ELF-1 (cell line): ENCODE results near the gene KRTAP10-2.
"Not testable (repeated sequence)": the region's sequence is repeated elsewhere in the genome, so short reads cannot be mapped to it uniquely, and the experiment has no call there.

ENCODE experiments used
- DNase-seq: peaks from one replicate; pipeline ENCODE4 v3.0.0-alpha.2; 2016; ENCODE audit warnings: low read depth, low spot score

KRTAP10-2 gene, protein sequence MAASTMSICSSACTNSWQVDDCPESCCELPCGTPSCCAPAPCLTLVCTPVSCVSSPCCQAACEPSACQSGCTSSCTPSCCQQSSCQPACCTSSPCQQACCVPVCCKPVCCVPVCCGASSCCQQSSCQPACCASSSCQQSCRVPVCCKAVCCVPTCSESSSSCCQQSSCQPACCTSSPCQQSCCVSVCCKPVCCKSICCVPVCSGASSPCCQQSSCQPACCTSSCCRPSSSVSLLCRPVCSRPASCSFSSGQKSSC

DNA sequence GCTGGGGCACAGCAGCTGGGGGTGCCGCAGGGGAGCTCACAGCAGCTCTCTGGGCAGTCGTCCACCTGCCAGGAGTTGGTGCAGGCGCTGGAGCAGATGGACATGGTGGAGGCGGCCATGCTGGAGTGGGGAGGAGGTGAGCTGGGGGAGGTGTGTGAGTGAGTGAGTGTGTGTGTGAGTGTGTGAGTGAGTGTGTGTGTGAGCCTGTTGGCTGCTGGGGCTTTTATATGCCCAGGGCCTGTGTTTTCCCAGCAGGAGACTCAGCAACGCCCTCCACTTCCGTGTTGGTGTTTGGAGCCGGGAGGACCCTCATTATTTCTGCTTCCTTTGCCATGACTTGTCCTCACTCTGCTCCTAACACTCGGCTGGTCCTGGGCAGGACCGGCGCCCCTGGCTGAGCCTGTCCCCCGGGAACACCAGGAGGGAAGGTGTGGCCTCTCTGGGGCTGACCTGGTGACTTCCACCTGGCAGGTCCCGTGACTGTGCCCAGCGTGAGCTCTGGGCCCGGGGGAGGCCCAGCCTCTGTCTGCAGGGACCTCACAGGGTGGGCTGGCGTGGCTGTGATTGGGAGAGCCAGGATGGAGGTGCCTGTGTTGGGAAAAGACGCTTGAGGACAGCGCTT is at the start of gene KRTAP10-2:
TSS of gene KRTAP10-2 (minus strand) at position 166 of the 622 bp plus-strand sequence. CDS start at position 119, 47 bp downstream.
- peak; percentile 19 for DNase-seq

DNA sequence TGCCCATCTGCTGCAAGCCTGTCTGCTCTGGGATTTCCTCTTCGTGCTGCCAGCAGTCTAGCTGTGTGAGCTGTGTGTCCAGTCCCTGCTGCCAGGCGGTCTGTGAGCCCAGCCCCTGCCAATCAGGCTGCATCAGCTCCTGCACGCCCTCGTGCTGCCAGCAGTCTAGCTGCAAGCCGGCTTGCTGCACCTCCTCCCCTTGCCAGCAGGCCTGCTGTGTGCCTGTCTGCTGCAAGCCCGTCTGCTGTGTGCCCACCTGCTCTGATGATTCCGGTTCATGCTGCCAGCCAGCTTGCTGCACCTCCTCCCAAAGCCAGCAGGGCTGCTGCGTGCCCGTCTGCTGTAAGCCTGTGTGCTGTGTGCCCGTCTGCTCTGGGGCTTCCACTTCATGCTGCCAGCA is 49.8 kb upstream of the KRTAP10-2 start:
- not testable (repeated sequence) for DNase-seq

DNA sequence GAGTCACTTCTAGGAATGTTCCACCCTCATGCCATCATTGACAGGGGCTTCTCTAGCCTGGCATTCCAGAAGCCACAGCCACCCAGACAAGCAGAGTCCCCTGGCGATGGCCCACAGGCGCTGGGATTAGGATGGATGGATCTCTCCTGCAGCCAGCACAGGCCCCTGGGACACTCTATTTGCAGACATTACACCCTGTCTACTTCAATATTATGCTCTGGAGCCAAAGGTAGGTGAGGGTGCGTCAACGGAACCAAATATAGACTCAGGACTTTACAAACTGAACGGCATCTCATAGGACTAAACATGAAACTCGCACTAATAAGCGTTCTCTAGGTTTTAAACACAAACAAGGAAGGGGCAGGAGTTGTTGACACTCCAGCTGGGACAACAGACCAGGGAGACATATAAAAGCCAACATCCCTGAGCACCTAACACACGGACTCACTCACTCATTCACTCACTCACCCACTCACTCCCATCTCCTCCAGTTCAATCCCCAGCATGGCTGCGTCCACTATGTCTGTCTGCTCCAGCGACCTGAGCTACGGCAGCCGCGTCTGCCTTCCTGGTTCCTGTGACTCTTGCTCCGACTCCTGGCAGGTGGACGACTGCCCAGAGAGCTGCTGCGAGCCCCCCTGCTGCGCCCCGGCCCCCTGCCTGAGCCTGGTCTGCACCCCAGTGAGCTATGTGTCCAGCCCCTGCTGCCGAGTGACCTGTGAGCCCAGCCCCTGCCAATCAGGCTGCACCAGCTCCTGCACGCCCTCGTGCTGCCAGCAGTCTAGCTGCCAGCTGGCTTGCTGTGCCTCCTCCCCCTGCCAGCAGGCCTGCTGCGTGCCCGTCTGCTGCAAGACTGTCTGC is 49.0 kb upstream of the KRTAP10-2 start, which contains the start of gene KRTAP10-7:
TSS of gene KRTAP10-7 (plus strand) at position 480 of the 861 bp plus-strand sequence. CDS start at position 505, 25 bp downstream.
- DNase-seq: not testable (repeated sequence)

DNA sequence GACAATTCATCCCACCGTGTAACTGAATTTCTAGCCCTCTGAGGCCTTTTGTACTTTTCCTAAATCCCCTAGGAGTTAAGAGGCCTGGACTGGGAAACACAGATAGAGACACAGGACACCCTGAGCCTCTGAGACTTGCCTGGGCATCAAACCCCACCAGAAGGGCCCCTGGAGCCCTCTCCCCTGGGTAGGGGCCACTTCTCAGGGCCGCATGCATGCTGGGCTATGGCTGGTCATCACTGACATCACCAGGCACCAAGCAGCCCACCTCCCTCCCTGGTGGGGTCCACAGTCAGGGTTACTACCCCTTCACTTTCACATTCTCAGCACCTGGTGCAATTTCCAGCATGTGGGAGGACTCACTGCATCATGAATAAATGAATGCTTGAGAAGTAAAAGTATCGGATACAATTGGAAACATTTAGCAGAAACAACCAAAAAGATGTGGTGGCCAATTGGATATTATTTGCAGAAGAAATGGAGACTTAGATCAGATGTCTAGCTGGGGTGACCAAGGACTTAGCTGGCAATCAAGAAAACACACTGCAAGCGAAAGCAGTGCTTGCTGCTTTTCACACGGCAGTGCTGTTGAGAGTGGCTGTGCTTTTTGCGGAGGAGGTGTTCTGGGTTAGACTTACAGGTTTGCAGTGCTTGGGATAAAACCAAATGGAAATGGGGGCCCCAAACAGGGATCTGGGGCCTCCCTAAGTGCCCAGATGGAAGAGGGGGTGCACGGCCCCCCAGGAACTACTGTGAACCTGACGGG is 48.1 kb upstream of the KRTAP10-2 start:
- no peak for DNase-seq

DNA sequence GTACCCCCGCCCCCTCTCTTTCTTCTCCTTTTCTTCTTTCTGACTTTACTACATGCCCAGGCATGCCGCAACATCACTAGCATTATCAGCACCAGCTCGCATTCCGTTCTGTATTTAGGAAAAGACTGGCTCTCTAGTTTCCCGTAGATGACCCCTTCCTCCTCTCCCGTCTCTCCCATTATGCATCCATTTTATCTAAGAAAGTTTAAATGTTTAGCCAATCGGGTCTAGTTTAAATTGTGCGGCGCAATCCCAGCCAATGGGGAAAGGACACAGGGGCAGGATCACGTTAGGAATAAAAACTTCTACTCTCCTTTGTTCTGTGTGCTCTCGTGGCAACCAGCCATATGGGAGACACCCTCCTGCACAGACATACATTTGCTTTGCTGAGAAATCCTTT is 46.8 kb upstream of the KRTAP10-2 start:
- peak; percentile 74 for DNase-seq

DNA sequence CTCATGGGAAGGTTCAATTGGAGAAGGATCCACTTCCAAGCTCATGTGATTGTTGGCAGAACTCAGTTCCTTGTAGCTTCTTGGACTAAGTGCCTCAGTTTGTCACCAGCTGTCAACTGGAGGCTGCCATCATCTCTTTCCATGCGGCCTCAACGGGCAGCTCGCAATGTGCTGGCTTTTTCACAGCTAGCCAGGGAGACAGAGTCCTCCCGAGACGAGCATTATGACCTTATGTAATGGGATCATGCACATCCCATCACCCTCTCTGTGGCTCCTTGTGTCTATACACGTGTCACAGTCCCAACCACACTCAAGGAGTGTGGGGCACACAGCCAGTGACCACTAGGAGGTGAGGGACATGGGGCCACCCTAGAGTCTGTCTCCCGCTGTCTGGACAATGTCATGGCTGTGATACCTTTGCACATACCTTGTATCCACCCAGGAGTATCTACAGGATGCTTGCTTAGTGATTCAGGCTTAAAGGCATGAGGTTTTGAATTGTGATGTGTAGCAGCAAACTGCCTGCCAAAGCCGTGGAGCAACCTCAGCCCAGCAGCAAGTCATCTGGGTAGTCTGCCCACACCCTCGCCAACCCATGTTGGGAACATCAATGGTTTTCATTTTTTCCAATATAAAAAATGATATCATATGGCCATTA is 44.9 kb upstream of the KRTAP10-2 start:
- no peak for DNase-seq

DNA sequence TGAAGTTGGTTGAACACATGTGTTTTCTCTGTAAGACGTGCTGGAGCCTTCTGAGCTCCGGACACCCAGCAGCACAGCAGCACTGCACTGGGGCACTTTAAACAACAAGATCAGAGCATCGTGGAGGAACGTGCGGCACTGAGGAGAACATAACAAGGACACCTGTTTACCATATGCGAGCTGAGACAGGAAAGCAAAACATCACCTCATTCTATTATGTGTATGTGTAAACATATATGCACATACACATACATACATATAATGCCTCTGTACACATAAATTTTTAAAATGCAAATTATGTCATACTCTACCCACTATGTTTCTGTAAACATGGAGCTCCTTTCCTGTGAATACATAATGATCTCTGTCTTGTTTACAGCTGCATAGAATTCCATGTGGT is 44.2 kb upstream of the KRTAP10-2 start:
- no peak for DNase-seq

DNA sequence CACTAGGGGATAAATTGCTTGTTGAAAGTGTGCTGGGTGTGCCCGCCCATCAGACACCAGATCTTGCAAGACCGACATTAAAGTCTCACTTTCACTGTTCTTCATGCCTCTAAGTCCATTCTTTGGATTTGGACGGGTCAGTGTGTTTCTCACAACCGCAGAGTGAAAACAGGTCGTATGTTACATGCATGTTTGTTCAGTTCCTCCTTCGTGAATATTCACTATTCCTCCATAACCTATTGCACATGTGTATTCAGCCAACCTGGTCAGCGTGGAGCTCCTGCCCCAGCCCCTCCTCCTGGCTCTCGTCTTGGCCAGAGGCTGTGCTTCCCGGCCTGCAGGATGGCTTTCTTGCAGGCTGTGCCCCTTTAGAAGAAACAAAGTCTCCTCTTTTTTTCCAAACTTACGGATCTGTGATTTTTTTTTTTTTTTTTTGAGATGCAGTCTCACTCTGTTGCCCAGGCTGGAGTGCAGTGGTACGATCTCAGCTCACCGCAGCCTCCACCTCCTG is 43.2 kb upstream of the KRTAP10-2 start:
- no peak for DNase-seq

DNA sequence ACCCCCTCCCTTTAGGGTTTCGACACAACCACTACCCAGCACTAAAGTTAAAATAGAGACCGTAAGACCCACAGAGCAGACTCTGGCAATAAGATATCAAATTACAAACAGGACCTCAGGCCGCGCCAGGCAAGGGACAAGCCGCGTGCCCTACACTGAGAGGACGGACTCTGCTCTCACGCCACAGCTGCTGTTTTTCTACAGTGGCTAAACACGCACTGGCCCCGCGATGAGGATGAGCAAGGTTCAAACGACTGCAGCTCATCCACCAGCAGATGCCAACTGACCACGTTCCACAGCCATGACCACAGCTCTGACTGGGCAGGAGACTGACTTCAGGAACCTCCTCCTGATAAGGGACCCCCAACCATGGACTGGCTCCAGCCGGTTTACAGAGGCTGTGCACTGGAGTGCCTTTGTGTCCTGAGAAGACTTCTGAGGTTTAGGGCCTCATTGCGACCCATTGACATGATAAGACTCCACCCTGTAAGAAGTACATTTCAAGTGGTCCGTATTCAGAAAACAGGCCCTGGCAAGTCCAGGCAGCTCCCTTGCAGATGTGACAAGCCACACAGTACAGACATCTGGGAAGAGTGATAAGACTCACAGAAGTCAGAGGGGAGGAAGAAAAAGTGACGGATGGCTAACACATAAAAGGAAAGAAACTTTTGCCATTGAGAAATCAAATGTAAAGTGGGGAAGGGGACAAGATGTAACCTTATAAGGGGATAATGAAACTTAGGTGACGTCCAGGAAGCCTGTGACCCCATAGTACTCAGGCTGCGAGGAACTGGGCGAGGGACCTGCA is 42.5 kb upstream of the KRTAP10-2 start:
- peak; percentile 70 for DNase-seq

DNA sequence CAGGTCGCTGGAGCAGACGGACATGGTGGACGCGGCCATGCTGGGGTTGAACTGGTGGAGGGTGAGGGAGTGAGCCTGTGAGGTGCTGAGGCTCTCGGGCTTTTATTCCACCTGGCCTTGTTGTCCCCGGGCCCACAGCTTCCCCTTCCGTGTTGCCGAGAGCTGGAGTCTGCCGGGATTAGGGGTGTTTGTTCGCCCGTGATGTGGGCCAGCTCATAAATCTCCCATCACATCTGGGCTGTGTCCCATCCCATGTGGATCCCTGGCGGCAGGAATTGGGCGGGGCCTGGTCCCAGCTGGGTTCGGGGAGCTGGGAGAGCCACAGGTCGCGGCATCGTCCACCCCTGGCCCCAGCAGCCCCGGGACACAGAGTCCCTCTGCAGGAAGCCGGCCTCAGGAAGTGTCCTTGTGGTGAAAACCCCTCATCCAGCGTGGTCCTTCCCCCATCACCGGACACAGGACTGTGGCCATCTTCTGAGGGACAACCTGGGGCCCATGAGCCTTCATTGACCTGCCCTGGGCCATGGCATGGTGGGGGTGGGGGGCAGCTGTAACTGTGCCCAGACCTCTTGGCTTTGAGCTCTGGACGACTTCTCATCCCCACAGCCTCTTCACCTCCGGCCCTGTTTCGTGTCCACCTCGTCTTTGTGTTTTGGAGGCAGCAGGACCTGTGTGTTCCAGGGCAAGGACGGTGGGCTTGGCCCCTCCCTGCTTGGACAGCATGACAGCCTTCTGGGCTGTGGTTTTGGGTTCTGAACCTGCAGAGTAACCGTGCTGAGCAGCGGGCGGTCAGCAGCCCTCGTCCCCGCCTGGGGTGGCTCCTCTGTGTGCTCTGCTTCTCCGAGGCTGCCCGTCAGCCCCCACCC is 41.4 kb upstream of the KRTAP10-2 start, which contains the start of gene KRTAP10-6:
TSS of gene KRTAP10-6 (minus strand) at position 60 of the 866 bp plus-strand sequence. CDS start at position 39, 21 bp downstream.
- no peak for DNase-seq

DNA sequence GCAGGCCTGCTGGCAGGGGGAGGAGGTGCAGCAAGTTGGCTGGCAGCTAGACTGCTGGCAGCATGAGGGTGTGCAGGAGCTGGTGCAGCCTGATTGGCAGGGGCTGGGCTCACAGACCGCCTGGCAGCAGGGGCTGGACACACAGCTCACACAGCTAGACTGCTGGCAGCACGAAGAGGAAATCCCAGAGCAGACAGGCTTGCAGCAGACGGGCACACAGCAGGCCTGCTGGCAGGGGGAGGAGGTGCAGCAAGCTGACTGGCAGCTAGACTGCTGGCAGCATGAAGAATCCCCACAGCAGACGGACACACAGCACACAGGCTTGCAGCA is 40.5 kb upstream of the KRTAP10-2 start:
- DNase-seq: not testable (repeated sequence)

DNA sequence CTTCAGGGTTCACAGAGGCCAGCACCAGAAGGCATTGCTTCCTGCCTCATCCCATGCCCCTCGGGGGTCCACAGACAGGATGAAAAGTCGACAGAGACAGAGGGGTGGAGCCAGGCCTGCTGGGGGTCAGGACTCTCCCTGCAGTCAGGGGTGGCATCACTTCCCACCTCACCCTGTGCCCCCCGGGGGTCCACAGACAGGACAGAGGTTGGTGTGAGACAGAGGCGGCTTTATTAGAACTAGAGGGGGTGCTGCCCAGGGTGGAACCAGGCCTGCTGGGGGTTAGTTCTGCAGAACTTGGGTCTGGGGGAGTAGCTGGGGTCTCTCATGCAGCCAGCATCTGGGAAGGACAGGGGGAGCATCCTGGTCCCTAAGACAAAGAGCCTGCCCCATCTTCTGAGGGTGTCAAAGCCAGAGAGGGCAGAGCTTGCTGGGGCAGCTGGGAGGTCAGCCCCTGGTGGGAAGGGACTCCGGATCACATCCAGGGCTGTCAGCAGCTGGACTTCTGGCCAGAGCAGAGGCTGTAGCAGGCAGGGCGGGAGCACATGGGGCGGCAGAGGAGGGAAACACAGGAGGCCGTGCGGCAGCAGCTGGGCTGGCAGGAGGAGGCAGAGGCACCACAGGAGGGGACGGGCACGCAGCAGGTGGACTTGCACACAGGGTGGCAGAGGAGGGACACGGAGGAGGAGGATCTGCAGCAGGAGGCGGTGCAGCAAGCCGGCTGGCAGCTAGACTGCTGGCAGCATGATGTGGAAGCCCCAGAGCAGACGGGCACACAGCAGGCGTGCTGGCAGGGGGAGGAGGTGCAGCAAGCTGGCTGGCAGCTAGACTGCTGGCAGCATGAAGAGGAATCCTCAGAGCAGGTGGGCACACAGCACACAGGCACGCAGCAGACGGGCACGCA is 39.8 kb upstream of the KRTAP10-2 start:
- DNase-seq: not testable (repeated sequence)

DNA sequence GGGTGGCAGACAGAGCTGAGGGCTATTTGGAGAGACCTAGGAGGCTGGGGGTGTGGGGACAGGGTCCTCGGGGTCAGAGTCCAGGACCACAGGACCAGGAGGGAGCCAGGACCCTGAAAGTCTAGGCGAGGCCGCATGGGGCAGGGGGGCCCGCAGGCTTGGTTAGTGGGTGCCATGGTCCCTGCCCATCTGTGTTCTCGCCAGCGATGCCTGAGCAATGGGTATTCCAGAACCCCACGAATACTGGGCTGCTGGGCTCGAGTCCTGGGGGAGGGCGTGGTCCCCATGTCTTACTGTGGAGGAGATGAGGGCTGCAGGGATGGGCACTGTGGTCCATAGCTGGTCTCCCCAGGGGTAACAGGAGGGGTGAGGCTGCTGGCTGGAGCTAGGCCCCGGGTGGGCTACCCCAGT is 39.0 kb upstream of the KRTAP10-2 start:
- DNase-seq: no peak

DNA sequence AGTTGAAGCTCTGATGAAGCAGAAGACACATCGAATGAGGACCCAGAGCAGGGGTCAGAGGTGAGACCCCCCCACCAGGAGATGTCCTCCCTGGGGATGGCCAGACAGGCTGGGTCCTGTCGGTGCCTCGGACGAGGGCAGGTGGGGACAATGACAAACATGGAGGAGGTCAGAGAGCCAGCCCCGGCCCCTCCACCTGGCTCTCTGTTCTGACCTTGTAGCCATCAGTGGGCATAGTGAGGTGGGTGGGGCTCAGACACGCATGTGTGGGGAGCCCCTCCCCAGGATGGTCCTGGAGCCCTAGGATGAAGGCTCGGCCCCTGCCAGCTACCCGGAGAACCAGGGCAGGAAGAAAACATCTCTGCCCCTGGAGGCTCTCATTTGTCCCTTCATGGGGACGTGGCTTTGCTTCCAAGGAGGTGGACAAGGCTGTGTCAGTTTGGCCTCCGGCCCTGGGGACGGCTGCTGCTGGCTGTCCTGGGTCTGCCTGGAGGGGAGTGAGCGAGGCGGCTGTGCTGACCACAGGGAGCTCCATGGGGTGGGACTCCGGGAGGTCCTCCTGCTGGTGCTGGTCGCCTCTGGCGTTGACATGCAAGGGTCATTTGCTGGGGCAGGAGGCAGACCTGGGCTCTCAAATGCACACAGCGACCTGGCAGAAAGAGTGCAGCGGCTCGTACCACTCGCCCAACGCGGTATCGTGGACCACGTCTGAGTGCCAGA is 38.4 kb upstream of the KRTAP10-2 start:
- DNase-seq: no peak

DNA sequence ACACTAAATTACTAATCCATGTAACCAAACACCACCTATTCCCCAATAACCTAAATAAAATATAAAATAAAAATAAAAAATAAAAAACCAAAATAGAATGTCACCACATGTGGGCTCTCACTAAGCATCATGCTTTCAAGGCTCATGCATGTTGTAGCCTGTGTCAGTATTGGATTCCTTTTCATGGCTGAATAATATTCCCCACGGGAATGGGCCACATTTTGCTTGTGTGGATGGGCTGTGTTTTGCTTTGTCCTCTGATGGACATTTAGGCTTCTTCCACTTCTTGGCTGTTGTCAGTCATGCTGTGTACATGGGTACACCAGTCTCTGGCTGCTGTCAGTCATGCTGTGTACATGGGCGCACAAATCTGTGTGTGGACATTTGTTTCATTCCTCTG is 37.8 kb upstream of the KRTAP10-2 start:
- no peak for DNase-seq

DNA sequence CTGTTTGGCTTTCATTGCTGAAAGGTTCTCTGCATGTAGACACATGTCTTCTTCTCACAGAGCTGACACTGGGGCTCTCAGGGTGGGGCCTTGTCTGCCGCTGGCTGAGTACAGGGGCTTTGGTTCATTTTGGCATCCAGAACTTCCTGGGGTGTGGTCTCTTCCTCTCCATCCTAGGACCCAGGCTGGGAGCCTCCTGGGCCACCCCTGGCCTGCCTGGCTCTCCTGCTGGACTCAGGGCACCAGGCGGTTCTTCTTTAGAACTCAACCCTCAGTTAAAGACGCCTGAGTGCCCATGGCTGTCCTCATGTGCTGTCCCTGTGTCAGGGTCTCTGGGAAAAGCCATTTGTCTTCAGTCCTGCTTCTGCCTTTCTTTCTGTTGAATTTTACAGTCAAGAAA is 34.6 kb upstream of the KRTAP10-2 start:
- DNase-seq: no peak

DNA sequence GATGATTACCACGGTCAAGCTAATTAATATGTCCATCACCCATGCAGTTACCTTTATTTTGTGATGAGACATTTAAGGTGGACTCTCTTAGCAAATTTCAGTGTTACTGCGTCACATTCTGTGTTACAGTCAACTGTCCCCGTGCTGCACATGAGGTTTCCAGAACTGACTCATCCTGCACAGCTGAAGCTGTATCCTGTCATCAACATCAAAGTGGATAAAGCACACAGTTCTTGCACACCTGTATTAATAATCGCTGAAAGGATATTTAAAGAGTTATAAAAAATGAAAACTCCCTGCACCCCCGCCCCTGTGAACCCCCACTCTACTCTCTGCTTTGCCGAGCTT is 32.5 kb upstream of the KRTAP10-2 start:
- DNase-seq: no peak
